ENCODE measurements around the gene CSNK1D.

The CSNK1D gene

GRCh38 chr17:82315703-82316358 lies 42.3 kb upstream of the CSNK1D start:
- no peak for TF ChIP-seq POLR2A (IDR thresholded peaks at IDR 0.05; ENCODE audit: low read depth, low read length)
- FAIRE-seq (no peak), DNase-seq (ENCODE audit: insufficient read length, low spot score) (no peak)

GRCh38 chr17:82314727-82315605 lies 41.5 kb upstream of the CSNK1D start:
- no peak for TF ChIP-seq POLR2A (IDR thresholded peaks at IDR 0.05; ENCODE audit: low read depth, low read length)
- no peak for DNase-seq (ENCODE audit: insufficient read length, low spot score)
- FAIRE-seq = no peak

GRCh38 chr17:82314012-82314726 lies 40.7 kb upstream of the CSNK1D start:
- FAIRE-seq (no peak), DNase-seq (ENCODE audit: insufficient read length, low spot score) (no peak)
- no peak for TF ChIP-seq POLR2A (IDR thresholded peaks at IDR 0.05; ENCODE audit: low read depth, low read length)

DNA sequence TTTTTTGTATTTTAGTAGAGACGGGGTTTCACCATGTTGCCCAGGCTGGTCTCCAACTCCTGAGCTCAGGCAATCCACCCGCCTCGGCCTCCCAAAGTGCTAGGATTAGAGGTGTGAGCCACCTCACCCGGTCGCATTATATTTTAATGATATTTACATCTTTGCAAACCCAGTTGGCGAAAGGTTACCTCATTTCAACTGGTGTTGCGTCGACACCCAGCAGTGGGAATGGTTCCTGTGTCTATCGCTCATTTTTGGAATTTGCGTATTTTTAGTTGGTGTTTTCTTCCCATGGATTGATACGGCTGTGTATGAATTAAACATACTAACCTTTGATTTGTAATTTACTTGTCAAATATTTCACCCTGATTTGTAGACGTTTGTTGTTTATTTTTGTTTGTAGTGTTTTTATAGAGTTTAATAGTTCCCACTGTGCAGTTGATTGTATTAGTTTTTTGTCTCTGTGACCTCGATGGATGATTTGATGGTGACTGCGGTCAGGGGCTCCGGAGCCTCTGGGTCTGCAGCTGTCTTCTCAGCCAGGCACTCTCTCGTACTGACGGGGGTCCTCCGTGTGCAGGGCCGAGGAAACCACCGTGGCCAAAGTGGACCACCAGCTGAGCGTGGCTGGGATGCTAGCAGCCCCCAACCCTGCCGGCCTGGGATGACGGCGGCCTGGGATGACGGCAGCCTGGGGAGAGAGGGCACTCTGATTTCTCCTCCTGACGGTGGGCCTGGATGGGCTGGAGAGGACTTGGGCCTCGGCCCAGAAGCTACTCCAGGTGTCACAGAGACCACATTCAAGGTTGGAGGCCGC lies 39.9 kb upstream of the CSNK1D start:
- FAIRE-seq (no peak), DNase-seq (ENCODE audit: insufficient read length, low spot score) (no peak)
- no peak for TF ChIP-seq POLR2A (IDR thresholded peaks at IDR 0.05; ENCODE audit: low read depth, low read length)

- TF ChIP-seq POLR2A (IDR thresholded peaks at IDR 0.05; ENCODE audit: low read depth, low read length) = no peak
- no peak for FAIRE-seq
- no peak for DNase-seq (ENCODE audit: insufficient read length, low spot score)
These were observed 38.5 kb upstream of the CSNK1D start for GRCh38 chr17:82311971-82312370.

- no peak for TF ChIP-seq POLR2A (IDR thresholded peaks at IDR 0.05; ENCODE audit: low read depth, low read length)
- FAIRE-seq = no peak
- DNase-seq (ENCODE audit: insufficient read length, low spot score) = no peak
These were observed 37.4 kb upstream of the CSNK1D start for GRCh38 chr17:82310877-82311276.

- no peak for TF ChIP-seq POLR2A (IDR thresholded peaks at IDR 0.05; ENCODE audit: low read depth, low read length)
- no peak for FAIRE-seq
- no peak for DNase-seq (ENCODE audit: insufficient read length, low spot score)
These were observed 36.4 kb upstream of the CSNK1D start for GRCh38 chr17:82309656-82310570.

DNA sequence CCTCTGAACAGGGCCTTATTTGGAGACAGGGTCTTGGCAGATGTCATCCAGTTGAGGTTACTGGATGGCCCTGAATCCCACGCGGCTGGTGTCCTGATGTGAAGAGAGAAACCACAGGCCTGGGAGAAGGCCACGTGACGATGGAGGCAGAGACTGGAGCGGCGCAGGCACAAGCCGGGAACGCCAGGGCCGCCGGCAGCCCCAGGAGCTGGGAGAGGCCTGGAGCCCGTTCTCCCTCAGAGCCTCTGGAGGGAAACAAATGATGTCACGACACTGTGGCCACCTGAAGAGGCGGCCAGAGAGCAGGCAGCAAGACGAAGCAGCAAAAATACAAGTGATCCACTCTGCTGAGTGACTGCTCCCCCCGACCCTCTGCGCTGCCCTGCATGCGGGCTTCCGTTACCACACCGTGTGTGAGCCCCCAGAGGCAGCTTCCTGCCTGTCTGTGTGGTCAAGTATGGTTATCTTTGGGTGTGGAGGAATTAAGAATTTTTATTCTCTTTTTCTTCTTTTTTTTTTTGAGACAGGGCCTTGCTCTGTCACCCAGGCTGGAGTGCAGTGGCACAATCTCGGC lies 32.3 kb upstream of the CSNK1D start:
- no peak for DNase-seq (ENCODE audit: insufficient read length, low spot score)
- no peak for FAIRE-seq
- no peak for TF ChIP-seq POLR2A (IDR thresholded peaks at IDR 0.05; ENCODE audit: low read depth, low read length)

DNA sequence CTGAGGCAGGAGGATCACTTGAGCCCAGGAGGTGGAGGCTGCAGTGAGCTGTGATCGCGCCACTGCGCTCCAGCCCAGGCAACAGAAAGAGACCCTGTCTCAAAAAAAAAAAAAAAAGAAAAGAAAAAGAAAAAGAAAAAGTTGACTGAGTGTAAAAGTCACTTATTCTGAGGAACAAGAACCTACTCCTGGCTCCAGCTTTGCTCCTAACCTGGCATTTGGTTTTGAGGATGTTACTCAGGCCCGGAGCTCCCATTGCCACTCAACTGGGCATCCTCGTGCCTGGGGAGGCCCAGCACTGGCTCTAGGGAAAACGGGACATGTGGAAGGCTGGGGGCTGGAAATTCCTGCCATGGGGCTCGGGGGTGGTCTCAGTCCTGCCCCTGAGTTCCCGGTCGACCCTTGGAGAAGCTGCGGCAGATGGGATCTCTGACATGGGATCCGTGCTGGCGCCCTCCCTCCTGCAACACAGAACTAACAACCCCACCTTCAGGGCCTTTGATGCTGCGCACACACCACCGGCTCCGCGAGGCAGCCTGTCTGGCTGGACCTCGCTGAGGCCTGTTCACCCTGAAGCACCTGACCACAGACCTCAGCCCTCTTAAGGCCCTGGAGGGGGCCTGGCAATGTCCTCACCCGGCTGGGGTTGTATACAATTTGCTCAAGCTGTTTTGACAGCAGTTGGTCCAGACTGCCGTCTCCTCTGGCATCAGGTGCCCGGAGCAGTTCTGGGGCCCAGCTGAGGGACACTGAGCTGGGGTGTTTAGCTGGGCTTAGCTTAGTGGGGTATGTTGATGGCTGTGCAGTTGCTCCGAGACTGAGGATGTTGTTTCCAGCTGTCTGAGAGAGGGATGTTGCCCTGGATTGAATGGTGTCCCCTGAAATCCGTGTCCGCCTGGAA lies 31.6 kb upstream of the CSNK1D start:
- DNase-seq (ENCODE audit: insufficient read length, low spot score) = no peak
- no peak for FAIRE-seq
- TF ChIP-seq POLR2A (IDR thresholded peaks at IDR 0.05; ENCODE audit: low read depth, low read length) = no peak

GRCh38 chr17:82303944-82304808 lies 30.7 kb upstream of the CSNK1D start:
- no peak for TF ChIP-seq POLR2A (IDR thresholded peaks at IDR 0.05; ENCODE audit: low read depth, low read length)
- DNase-seq (ENCODE audit: insufficient read length, low spot score) (no peak), FAIRE-seq (no peak)

All from H54 (cell line).